GM12865 (cell line): ENCODE results near the gene IL18R1.

Source experiments
- DNase-seq: peaks from one replicate; pipeline ENCODE4 v3.0.0; 2010; ENCODE audit warnings: low read depth
- H3K4me3 ChIP-seq: 2 replicates; pipeline ENCODE4 v1.5.1; 2011; ENCODE audit warnings: mild to moderate bottlenecking, low read depth, low read length, control low read depth
- TF ChIP-seq, protein P1 (sequence below): IDR thresholded peaks from 2 replicates; pipeline ENCODE4 v1.5.1; 2011; ENCODE audit warnings: low read length, control low read depth, low read depth, inconsistent platforms; ENCODE audit not compliant: insufficient read depth; ENCODE audit errors: missing control alignments

IL18R1 gene

DNA sequence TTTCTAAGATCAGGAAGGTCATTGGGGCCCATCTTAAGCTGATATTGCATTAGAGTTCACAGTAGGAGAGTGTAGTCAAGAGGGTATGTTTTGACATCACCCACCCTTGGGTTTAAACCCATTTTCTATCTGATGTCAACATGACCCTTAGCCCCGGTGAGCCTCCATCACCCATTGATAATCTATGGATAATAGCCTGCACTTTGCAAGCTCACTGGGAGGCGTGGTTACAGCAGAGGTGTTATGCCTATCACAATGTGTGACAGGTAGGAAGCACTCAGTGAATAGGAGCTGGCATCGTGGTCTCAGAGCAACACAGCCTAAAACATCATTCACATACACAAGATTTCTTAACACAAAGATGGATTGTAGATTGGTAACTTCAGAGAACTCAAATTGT lies 88.6 kb downstream of the IL18R1 start:
- TF ChIP-seq, protein P1, sequence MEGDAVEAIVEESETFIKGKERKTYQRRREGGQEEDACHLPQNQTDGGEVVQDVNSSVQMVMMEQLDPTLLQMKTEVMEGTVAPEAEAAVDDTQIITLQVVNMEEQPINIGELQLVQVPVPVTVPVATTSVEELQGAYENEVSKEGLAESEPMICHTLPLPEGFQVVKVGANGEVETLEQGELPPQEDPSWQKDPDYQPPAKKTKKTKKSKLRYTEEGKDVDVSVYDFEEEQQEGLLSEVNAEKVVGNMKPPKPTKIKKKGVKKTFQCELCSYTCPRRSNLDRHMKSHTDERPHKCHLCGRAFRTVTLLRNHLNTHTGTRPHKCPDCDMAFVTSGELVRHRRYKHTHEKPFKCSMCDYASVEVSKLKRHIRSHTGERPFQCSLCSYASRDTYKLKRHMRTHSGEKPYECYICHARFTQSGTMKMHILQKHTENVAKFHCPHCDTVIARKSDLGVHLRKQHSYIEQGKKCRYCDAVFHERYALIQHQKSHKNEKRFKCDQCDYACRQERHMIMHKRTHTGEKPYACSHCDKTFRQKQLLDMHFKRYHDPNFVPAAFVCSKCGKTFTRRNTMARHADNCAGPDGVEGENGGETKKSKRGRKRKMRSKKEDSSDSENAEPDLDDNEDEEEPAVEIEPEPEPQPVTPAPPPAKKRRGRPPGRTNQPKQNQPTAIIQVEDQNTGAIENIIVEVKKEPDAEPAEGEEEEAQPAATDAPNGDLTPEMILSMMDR: no peak
- DNase-seq: no peak

DNA sequence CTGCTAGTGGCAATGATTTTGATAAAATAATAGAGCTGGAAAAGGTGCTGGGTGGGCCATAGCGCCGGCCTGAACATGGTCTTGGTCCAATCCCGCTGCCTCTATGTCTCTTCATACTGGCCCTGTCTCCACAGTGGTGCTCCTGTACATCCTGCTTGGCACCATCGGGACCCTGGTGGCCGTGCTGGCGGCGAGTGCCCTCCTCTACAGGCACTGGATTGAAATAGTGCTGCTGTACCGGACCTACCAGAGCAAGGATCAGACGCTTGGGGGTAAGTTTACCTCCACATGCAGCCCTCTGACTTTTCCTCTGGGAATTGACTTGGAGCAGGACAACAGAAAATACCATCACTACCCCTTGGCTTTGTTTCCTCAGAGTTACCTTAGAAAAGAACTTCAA lies 91.3 kb downstream of the IL18R1 start:
- TF ChIP-seq, protein P1: no peak
- no peak for DNase-seq
- no peak overlapping the region for H3K4me3 ChIP-seq

More for the DNA sequence above, 88.6 kb downstream of the IL18R1 start:
- no peak overlapping the region for H3K4me3 ChIP-seq
